Lower leg skin (tissue), 3 donors: Measurements from ENCODE around the gene FHOD3.

Experiments used
- CTCF ChIP-seq, 3 donors: fragments of 450-650 bp; IDR thresholded peaks; one replicate each; pipeline ENCODE4 v1.5.1; 2016; ENCODE audit warnings: antibody characterized with exemption in 3 of 3, mild to moderate bottlenecking in 3 of 3, moderate library complexity in 2 of 3
- POLR2A ChIP-seq, 2 donors: fragments of 450-650 bp; IDR thresholded peaks; one replicate each; pipeline ENCODE4 v1.6.1; 2016 to 2017; ENCODE audit warnings: antibody characterized with exemption in 2 of 2, mild to moderate bottlenecking in 1 of 2, moderate library complexity in 1 of 2

- no peak for TF ChIP-seq CTCF (IDR thresholded peaks at IDR 0.05)
- TF ChIP-seq POLR2A (IDR thresholded peaks at IDR 0.05), result no peak
These were observed 167.8 kb downstream of the FHOD3 start for GRCh38 chr18:36465276-36465675.
